ENCODE results near the gene SH3PXD2A.

SH3PXD2A gene

DNA sequence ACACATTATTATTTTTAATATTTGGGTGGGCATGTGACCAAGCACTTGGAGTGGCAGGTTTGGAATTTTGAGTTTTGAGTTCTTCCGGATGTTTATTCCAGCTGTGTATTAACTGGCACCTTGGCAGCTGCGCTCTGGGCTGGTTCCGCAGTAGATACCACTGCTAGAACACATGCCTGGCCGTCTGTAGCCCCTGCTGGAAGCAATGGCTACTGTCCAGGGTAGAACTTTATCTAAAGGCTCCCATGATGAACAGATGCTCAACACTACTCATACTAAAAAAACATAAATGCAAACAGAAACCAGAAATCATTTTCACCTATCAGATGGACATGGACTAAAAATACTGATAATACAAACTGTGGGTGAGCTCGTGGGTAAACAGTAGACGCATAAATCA lies 19.4 kb upstream of the SH3PXD2A start:
- no peak for DNase-seq

DNA sequence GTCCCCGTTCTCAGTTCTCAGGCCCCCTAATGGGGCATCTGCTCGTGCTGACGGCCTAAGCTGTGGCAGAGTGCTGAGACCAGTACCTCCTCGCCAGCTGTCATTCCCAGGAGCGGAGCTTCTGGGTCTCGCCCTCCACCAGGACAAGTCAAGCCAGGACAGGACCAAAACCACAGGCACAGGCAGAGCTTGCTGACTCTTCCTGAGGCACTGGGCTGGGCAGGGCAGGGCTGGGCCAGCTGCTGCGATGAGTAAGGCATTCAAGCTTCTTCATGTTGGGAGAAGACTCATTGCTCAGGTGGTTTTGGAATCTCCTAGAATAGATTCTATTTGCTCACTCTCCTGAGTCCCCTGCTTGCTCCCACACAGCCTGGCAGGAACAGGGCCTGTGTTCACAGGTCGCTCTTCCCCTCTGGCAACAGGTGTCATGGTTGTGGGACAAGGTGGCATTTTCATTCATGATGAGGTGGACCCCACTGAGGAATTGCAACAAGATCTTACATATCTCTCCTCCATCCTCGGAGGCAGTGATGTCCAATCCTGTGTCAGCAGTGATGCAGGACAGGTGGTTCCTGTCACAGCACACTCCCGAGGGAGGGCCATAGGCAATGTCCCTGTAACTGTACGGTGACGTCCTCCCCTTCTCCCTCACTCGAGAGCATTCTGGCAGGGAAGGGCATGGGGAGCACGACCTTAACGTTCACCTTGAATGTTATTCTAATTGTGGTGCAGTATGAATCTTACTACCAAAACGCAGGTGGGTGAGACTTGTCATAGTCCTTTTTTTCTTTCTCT lies 17.0 kb upstream of the SH3PXD2A start:
- no peak for DNase-seq

DNA sequence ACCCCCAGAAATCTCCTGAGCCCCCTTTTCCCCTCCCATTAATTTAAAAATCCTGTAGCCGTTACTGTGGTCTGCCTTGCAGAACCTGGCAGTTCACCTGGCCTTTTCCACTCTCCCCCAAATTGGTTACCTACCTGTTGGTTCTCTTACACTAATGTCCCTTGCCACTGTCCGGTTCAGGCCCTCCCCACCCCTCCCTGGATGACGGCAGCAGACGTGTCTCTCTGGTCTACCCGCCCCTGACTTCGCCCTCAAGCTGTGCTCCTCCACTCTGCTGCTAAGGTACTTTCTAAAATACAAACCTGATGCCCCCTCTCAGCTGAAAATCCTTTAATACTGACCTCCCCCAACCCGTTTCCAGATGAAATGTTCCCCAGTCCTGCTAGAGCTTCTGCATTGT lies 15.6 kb upstream of the SH3PXD2A start:
- no peak for DNase-seq

DNA sequence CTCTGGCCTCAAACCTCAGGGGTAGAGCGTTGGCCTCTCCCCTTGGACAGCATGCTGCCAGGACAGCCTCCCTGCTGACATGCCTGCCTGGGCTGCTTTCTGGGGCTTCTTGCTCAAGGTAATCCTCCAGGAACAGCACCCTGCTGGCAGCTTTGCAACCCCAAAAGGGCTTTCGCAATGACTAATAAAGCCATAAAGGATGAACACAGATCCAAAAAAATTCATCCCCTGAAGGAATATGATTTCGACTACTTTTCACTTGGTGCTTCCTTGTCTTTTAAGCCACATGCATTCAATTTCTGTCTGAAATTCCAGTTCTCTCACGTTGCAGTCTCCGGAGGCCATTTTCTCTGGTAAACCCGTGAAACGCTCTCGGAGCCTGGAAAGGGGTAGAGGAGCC lies 15.1 kb upstream of the SH3PXD2A start:
- DNase-seq, result no peak

DNA sequence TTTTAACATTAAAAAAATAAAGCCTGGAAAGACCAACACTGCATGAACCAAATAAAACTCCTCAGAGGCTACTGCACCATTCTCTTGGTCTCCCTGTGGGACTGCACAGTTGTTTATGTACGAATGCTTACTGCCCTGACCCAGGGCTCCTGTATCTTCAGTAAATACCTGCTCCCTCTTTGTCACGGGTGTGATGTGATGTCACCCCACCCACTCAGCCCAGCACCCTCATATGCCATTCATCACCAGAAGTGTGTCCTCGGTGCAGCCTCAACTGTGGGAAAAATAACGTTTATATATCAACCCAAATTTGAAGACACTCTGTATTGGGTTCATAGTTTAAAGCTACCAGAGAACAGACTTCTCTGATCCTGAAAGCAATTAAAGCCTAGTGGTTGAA lies 14.0 kb upstream of the SH3PXD2A start:
- no peak for DNase-seq

DNA sequence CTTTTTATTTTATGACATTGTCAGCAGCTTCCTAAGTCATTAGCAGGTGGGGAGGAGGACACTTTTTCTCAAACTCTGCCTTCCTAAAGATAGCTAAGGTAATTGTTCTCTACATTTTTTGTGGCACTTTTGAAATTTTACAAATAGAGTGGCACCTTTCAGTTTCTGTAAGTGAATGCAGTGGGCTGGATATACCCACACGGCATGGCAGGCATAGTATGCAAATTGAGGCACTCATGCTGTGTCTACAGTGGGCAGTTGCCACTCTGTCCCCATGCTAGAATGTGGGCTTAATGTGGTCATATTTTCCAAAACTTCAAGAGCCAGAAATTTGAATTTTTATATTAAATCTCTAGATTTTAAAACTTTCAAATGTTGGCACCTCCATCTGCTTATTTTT lies 12.8 kb upstream of the SH3PXD2A start:
- DNase-seq, result no peak

DNA sequence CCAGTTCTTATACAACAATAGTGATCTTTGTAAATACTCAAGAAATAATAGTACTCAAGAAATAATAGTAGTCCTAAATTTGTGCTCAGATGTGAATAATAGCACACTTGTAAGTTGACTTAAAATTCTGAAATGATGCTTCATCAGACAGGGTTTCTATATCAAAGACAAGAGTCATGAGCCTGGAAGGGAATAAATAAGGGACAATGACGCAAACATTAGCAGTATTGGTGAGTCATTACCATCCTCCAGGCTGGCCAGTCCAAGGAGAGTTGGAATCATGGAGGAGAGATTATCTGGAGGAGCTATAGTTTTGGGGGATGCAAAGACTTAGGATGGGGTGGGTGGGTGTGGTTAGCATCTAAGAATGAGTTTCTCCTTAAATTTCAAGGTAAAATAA lies 6.1 kb upstream of the SH3PXD2A start:
- no peak for DNase-seq

DNA sequence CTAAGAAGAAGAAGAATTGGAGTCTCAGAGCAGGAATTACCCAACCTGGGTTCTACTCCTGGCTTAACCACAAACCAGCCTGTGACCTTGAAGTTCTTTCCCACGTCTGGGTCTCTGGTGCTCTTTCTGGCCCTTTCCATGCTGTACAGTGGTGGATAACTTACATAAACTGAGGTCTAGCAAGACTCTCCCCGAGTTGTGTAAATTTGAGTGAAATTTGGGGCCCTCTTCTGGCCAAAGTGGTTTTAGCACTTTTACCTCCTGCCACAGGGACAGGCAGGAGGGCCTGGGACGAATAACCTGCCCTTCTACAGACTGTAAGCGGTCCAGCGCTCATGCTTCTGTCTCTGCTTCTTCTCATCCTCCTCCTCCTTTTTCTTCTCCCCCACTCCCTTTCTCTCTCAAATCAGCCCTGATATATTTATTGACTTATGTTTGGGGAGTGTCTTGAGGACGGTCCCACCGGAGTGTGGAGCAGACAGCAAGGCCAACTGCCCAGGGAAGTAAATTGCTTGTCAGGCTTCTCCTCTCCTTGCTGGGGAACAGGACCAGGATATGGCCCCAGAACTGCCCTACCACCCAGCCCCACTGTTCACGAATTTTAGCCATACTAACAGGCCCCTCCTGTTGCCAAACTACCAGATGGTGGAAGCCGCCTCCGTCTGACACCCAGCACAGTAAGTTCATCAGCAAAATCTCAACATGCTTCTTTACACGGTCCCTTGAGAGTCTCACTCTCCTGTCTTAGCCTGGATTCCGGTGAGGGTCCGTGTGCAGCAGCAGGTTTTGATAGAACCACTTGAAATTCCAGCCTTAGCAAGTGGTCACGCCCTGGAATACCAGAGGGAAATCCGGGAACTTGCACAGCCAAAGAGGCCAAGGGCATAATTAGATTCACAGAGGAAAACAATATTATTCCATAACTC lies 4.0 kb upstream of the SH3PXD2A start:
- DNase-seq, result peak; percentile 69

DNA sequence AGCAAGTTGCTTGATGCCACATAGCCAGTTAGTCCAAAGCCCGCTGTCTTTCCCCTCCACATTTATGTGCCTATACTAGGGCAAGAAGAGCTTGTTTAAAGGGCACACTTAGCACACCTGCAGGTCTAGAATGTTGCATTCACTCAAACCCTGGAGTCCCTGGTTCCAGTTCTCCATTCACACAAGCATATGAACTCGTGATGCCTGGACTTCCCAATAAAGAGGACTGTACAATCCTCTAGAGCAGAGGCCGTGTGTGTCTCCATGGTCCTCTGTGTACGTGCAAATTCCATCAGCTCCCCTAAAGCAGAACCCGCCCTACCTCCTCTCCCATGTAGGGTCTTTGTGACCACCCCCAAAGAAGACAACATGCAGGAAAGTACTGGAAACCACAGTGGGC lies 3.0 kb upstream of the SH3PXD2A start:
- no peak for DNase-seq

DNA sequence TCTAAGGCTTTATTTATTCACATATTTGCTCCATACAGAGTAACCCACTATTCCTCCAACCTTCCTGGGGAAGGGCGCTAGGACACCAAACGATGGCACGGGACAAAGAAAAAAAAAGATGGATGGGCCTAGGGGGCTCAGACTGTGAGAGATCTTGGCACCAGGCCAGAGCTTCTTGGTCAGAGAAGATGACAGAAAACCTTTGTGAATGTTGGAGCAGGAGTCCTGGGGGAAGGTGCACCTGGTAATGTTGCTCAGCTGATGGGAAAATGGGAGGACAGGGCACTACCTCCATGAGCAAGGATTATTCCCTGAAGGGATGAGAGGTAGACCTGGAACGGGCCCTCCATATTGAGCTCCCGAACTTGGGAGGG lies 1.4 kb upstream of the SH3PXD2A start:
- no peak for DNase-seq

DNA sequence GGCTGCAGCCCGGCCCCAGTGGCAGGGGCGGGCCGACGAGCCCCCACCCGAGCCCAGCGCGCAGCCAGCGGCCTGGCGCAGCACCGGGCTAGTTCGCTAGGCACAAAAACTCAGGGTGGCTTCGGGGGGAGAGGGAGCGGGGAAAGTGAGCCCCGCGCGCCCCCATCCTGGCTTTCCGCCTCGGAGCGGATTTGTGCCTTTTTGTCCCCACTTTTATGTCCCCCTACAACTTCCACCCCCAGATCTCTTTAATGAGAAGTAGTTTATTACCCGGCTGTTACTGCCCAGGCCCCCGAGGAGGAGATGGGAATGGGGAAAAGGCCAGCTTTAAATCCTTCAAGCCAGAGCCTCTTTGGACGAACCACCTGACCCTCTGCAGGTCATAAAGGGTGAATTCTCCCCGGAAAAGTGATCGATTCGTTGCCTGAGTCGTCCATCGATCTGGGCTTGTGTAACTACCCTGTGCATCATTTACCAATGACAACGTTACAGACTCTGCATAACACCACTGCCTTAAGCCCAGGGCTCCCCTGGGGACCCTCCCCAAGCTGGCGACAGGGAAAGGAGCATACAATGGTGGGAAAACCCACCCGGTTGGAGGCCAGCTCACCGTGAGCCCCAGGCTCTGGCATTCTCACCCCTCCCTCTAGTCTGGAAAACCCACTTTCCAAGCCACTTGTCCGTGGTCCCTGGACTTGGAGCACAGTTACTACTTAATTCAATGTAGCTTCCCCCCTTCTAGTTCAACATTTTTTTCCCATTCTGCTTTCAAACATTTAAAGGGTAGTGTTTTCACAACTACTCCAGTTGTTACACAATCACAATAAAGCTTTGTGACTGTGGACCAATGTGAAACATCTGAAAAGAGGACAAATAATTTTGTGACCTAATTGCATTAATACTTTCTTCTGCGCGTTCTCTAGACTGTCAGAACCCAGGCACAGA lies 748 bp upstream of the SH3PXD2A start:
- DNase-seq, result no peak

DNA sequence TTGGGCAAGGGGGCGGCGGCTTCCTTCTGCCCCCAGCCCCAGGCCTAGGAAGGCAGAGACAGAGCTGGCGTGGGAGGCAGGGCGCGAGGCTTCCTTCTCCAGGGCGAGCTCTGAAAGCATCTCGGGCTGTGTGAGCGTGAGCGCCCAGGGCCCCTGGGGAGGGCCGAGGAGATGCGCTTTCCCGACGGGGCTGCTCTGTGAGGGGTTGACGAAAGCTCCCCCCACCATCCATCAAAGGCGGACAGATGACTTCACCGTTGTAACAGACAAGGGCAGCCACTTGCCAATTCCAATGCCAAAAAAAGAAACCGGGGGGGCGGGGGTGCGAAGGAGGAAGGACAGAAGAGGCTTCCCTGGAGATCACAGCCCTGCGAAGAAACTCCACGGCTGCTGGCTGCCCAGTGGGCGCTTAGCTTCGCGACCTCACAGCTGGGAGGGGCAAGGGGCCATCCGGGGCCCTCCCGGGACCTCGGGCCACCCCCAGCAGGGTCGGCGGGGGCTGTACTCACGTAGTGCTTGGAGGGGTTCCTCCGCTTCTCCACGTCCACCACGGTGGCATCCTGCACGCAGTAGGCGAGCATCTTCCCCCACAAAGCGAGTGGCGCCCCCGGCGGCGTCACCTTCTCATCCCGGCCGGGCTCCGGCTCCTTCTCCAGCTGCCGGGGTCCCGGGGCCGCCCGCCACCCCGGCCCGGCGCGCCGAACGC lies 537 bp downstream of the SH3PXD2A start:
- peak; percentile 8 for DNase-seq

DNA sequence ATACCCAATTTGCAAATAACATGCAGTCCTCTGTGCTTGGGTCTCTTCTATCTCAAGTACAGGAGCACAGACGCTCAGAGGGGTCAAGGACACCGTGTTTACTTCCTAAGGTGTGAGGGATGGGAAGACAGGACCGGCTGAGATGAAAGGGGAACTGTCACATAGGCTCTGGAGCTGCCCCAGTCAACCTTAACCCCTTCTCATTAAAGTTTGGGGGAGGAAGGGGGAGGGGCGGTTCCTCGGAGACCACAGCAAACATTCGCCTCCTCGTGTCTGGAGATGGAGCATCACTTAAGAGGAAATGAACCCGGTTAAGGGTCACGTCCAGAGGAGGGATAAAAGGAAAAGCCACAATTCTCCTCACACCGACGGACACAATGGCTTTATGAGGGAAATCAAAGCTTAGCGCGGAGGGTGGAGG lies 1.1 kb downstream of the SH3PXD2A start:
- DNase-seq, result no peak

DNA sequence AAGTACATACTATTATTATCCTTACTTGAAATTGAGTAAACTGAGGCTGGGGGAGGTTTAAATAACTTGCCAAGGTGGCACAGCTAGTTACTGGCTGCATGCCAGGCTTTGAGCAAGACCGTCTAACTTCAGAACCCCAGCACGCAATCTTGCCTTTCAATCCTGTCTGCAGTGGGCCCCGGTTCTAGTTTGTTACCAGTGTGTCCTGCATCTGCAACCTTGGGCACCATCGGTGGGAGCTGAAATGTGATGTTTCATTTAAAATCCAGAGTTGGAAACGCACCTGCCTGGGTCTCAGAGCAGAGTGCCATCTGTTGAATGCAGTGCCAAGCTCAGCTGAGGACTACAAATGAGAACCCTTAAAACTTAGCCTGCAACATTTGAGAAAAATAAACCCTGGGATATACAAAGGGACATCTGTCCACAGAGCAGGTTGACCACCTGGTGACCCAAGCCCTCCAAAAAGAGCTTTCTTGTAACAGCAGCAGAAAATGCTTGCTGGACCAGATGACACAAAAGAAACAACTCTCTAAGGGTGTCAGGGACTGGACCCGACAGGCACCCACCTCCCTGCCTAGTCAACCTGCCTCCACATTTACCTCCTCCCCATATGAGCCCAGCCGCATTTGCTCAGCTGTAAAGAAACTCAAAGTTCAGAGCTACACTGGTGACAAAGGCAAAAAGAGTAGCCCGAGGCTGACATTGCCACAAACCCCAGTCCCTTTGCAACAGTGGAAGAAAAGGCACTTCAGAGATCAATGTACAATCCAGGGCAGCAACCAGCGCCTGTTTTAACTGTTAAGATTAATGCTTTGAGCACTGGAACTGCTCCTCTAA lies 1.7 kb downstream of the SH3PXD2A start:
- DNase-seq, result no peak

DNA sequence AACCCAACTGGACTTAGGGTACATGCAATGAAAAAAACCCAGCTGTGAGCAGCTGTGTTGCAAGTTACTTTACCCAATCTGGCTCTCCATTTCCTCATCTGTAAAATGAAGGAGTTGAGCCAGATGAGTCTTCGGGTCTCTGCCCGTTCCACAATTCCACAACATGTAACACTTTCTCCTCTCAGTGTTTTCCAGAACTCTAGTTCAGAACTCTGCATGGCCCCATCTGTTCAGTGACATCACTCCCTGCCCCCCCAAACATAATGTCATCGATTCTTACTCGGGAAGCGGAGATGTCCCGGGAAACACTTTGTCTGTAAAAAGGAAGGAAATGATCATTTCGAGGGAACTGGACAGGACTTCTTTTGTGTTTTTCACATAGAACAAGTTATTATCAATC lies 2.5 kb downstream of the SH3PXD2A start:
- DNase-seq, result no peak

DNA sequence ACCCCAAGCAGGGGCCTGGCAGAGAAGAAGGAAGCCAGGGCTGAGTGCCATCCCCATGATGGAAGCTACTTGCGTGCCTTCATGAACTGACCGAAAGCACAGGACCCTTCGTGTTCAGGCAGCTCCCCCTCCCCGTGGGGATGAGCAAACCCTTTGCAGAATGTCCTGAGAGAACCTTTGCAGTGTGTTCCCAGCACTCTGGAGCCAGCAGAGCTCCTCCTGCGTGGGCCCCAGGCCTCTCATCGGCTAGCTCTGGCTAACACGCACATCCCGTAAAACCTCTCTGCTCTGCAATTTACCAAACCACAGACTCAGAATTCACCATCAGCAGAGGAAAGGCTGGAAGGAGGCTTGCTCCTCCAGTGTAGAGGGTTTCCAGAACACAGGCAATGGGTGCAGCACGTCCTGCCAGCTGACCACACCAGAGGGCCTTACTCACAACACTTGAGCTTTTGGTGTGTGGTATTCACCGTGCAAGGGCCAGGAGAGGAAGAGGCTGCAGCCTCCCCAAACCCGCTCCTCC lies 3.1 kb downstream of the SH3PXD2A start:
- DNase-seq, result no peak

DNA sequence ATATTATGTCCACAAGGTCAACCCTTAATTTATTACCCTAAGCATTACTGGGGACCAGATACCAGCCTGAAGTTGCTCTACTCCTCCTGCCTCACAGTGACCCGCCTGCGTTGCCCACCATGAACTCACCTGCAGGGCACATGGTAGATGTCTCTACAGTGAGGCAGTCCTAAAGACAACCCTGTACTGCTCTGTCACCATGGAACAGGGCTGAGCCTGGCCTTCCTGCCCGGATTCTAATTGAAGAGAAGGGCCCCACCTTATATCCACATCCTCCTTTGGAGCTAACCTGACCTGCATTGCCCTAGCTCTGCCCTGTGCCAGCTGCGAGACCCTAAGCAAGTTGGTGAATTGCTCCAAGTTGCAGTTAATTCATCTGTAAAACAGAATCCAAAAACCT lies 4.1 kb downstream of the SH3PXD2A start:
- no peak for DNase-seq

DNA sequence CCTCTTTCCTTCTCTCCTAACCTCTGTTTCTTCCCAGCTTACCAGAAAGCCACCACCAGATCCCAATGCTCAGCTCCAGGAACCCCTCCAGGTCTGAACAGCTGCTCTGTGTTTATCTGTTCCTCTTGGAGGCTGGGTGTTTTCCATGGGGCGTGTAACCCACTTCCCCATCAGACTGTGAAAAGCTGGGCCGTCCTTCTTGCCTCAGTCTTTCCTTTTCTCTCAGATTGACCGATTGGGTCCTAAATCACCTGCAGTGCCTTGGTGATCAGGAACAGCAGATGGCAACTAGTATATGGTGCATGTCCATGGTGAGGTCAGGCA lies 4.8 kb downstream of the SH3PXD2A start:
- DNase-seq, result no peak

DNA sequence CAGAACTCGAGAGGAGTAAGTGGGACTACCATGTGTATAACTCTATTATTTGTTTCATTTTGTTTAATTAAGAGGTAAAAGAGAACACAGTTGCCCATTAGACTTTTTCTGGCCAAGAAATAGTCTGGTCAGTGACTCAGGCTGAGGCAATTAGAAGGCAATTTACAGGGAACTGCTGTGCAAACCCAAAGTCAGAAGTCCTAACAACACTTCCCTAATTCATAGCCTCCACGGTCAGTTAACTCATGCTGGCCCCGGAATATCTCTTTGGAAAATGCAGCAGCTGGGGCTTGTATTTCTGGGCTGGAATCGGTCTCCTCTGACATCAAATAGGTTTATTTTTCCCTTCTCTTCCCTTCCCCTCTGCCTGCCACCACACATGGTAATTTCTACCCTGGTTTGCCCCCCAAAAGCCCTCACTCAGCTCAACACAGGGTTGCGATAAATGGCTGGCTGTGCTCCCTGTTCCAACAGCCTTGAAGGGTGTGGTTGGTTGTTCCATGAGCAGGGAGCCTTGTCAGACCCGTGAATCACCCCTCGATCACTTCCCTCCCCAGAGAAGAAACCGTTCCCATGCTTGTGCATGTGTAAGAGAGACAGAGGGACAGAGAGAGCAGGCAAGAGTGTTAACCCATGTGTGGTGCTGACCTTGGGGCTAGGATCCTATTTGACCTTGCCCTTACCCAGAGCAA lies 5.3 kb downstream of the SH3PXD2A start:
- DNase-seq, result no peak

DNA sequence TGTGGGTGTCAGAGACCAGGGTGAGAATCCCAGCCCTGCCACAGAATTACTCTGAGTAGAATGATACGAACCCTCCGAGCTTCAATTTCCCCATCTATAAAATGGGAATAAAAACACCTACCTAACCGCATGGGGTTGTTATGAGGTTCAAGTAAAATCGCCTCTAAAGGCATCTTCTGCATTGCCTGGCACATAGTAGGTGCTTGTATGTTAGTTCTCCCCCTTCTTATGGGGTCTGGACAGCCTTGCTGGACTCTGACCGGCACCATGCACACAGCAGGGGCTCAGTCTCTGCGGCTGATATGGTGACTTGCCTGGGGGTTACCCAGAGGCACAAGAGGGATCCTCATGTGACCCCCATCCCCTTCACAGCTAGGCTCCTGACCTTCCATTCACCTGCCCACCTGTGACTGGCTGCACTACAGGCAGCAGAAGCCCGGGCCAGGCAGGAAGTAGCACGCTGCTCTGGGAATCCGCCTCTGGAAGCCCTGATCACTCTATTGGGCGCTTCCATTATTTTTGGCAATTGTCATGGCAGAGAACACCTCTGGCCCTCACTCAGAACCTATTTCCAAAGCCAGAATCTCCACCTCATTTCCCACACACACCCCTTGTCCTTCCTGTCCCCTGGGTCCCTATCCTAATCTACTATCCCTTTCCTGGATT lies 6.0 kb downstream of the SH3PXD2A start:
- DNase-seq, result no peak

Measured in CD4-positive, alpha-beta T cell treated with Interleukin-17A for 1 hour (primary cell).